MM.1S (cell line): ENCODE measurements around the gene ZFHX3.

Source experiments
- CTCF ChIP-seq: fragments of 300-600 bp; sonication (generic); IDR thresholded peaks from 2 replicates; pipeline ENCODE4 v1.5.1; 2016; ENCODE audit warnings: antibody characterized with exemption, low read length, mixed read lengths
- EZH2 ChIP-seq: fragments of 300-600 bp; sonication (generic); optimal IDR thresholded peaks from 2 replicates; pipeline ENCODE3; 2017; ENCODE audit warnings: low read depth, mild to moderate bottlenecking, antibody characterized with exemption, low read length, mixed read lengths

DNA sequence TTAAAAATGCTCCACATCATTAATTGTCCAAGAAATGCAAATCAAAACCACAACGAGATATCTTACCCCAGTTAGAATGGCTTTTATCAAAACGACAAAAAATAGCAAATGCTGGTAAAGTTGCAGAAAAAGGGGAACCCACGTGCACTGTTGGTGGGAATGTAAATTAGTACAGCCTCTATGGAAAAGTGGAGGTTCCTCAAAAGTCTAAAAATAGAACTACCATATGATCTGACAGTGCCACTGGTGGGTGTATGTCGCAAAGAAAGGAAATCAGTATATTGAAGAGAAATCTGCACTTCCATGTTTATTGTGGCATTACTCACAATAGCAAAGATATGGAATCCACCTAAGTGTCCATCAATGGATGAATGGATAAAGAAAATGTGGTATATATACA is 38.2 kb upstream of the ZFHX3 start:
- no peak for TF ChIP-seq EZH2
- no peak for TF ChIP-seq CTCF
